Measurements from ENCODE around the gene TOX4.
"Not testable (repeated sequence)": the region's sequence is repeated elsewhere in the genome, so short reads cannot be mapped to it uniquely, and the experiment has no call there.

Gene TOX4

GRCh38 chr14:21476925-21477681 lies at the start of gene TOX4, which contains the start of gene RAB2B:
TOX4 (plus strand) TSS chr14:21477195; CDS start chr14:21477279, 84 bp downstream.
RAB2B (minus strand) TSS chr14:21476959; CDS start chr14:21476872, 87 bp downstream.
- peak; percentile 95 for DNase-seq

GRCh38 chr14:21428930-21429329 lies 48.1 kb upstream of the TOX4 start:
- DNase-seq, result no peak

- DNase-seq, result no peak
Measured at GRCh38 chr14:21431126-21431525, 45.9 kb upstream of the TOX4 start.

GRCh38 chr14:21436567-21437062 lies 40.4 kb upstream of the TOX4 start:
- no peak for DNase-seq

- peak; percentile 99 for DNase-seq
Measured at GRCh38 chr14:21437063-21437901, 39.7 kb upstream of the TOX4 start.

GRCh38 chr14:21440859-21441258 lies 36.1 kb upstream of the TOX4 start:
- DNase-seq, result no peak

GRCh38 chr14:21442657-21443056 lies 34.3 kb upstream of the TOX4 start:
- not testable (repeated sequence) for DNase-seq

- DNase-seq, result no peak
Measured at GRCh38 chr14:21449899-21450216, 27.1 kb upstream of the TOX4 start.

GRCh38 chr14:21454843-21455544 lies 22.0 kb upstream of the TOX4 start:
- DNase-seq, result peak; percentile 18

- no peak for DNase-seq
Measured at GRCh38 chr14:21455592-21455911, 21.4 kb upstream of the TOX4 start.

- DNase-seq, result peak; percentile 100
Measured at GRCh38 chr14:21455912-21456667, 20.9 kb upstream of the TOX4 start, which contains the start of gene CHD8. CHD8 (minus strand) TSS chr14:21456123; CDS start chr14:21431643, 24,480 bp downstream.

- no peak for DNase-seq
Measured at GRCh38 chr14:21467616-21468015, 9.4 kb upstream of the TOX4 start.

- no peak for DNase-seq
Measured at GRCh38 chr14:21475767-21476522, 1.1 kb upstream of the TOX4 start.

GRCh38 chr14:21476523-21476924 lies 471 bp upstream of the TOX4 start:
- no peak for DNase-seq

- DNase-seq, result no peak
Measured at GRCh38 chr14:21486640-21487087, 9.7 kb downstream of the TOX4 start.

GRCh38 chr14:21494902-21495762 lies 18.1 kb downstream of the TOX4 start:
- no peak for DNase-seq

GRCh38 chr14:21496453-21496852 lies 19.5 kb downstream of the TOX4 start:
- DNase-seq, result no peak

GRCh38 chr14:21498540-21499526 lies 21.8 kb downstream of the TOX4 start:
- DNase-seq, result no peak

GRCh38 chr14:21501568-21501967 lies 24.6 kb downstream of the TOX4 start:
- no peak for DNase-seq

All from activated CD4-positive, alpha-beta T cell treated with anti-CD3 and anti-CD28 coated beads for 48 hours (primary cell).